Psoas muscle (tissue), 8 donors: ENCODE results near the gene PROC. TPM values are rescaled to one million over a fixed set of nuclear protein-coding genes. Genes with fewer than 3 reads are reported as not detected.

Experiments
- ATAC-seq, 4 donors: fragments of 200-7000 bp; cut with Tn5 transposase; one replicate each; pipeline ENCODE4 v1.9.1; 2020; ENCODE audit warnings: moderate library complexity in 3 of 4, mild to moderate bottlenecking in 2 of 4
- DNase-seq, 2 donors: peaks; one replicate each; pipeline ENCODE4 v3.0.0-alpha.2; 2020
- H3K27ac ChIP-seq: fragments of 200-600 bp; one replicate; pipeline ENCODE4 v1.8.0; 2022
- H3K27me3 ChIP-seq, 3 donors: fragments of 200-600 bp in 1 of 3; one replicate each; pipeline versions ENCODE4 v1.6.1 to v1.8.0; 2013 to 2022; ENCODE audit warnings: low read length in 2 of 3, mild to moderate bottlenecking in 2 of 3, moderate library complexity in 1 of 3; ENCODE audit not compliant: insufficient read depth in 3 of 3
- H3K36me3 ChIP-seq, 2 donors: fragments of 200-600 bp in 1 of 2; one replicate each; pipeline versions ENCODE4 v1.6.1 to v1.8.0; 2013 to 2022; ENCODE audit warnings: low read depth in 1 of 2, mild to moderate bottlenecking in 1 of 2, moderate library complexity in 1 of 2; ENCODE audit not compliant: insufficient read depth in 1 of 2
- H3K4me1 ChIP-seq: fragments of 200-600 bp; one replicate; pipeline ENCODE4 v1.8.0; 2022
- H3K4me3 ChIP-seq: fragments of 200-600 bp; one replicate; pipeline ENCODE4 v1.8.0; 2022; ENCODE audit warnings: mild to moderate bottlenecking
- H3K9me3 ChIP-seq: fragments of 200-600 bp; one replicate; pipeline ENCODE4 v1.8.0; 2022
- CTCF ChIP-seq: fragments of 200-600 bp; IDR thresholded peaks from one replicate; pipeline ENCODE4 v1.8.0; 2022; ENCODE audit warnings: antibody characterized with exemption
- WGBS, 3 donors: extraction: QIAGEN DNeasy Blood & Tissue Kit; methylation state at CpG; one replicate each; pipeline versions ENCODE4 v1.1.6 to v1.1.7; 2013; 5-methylcytosine and 5-hydroxymethylcytosine counted together
- intact Hi-C, 2 donors: fragments of 100-400 bp; cut with DNase I; formaldehyde crosslinking; loops; one replicate each; pipeline versions ENCODE4 v1.11.0 to v1.14.2; 2022
- polyA plus RNA-seq, 3 donors: library from polyadenylated mRNA; stranded (reverse); fragments of 200-250 nt; gene quantifications; one replicate each; pipeline ENCODE4 v1.2.3, GENCODE V29; 2013
- total RNA-seq, 4 donors: library from RNA; stranded (reverse); fragmentation: NEBNext Ultra II Directional in 2 of 4; extraction: Animal tissue kit (Norgen Biotek cat#: 25700) in 2 of 4; gene quantifications; one replicate each; pipeline versions ENCODE4 v1.2.1 to v1.2.4, GENCODE V29; 2021 to 2023
- donor health status: healthy with polysubstance abuse.
- donor health status: DM: no; HTN: no; CAD: no; lungs with moderate emphysema.
- donor health status: Bipolar disorder and iron deficiency.
- donor health status: healthy.
- donor health status: DM: yes; HTN: yes; CAD: no.
- donor health status: DM: no; HTN: no; CAD: no.
- donor health status: DM: no; HTN: no; CAD: no.
- donor health status: DM: yes; HTN: yes; CAD: no.

The PROC gene
- total and polyA plus RNA-seq, 7 donors = 0.05 to 0.60 TPM; not detected in 5

DNA sequence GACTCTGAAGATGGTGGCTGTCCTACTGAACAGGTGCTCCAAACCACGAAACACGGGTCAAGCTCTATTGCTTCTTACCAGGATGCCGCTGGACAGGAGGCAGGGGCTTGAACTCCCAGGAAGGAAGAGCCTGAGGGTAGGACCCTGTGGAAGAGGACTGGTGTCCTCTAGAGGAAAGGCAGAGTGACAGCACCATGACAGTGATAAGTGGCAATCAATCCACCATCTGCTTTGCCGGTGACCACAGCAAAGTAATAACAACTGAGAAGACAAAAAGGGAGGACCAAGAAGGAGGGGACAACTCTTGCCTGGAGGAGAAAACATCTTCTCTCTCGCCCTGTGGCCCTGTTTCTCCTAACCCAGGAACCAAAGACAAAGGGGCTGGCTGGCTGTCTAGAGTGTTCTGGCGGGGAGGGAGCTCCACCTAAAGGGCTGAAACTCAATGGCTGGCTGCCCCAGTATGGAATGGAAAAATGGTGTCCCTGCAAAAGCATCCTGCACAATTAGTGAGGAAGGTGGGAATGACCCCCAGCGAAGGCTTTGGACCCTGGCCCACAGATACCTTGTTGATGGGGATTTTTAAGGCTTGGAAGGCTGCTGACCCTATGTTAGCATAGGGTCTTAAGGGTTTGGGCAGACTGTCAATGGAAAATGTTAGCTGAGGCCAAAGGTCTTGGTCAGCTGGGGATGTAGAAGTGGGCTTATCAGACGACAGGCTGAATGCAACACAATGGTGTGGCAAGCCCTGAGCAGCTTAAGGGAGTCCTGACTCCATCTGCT is 35.4 kb downstream of the PROC start:
- no peaks in the 10 kb centered on the region for H3K4me1 ChIP-seq
- ATAC-seq = no peak
- DNase-seq = no peak
- H3K27ac ChIP-seq = no peak overlapping the region
- peak; percentile 18 for TF ChIP-seq CTCF
- intact Hi-C loops = no loop called here
- H3K27me3 ChIP-seq = no peaks in the 10 kb centered on the region
- WGBS, 3 donors = 82 to 92% (median 86%) methylated on average over 8 of the region's 8 CpGs
- peaks cover 0 to 15% of the 10 kb centered on the region in 2 donors for H3K36me3 ChIP-seq
- H3K9me3 ChIP-seq = no peaks in the 10 kb centered on the region
- H3K4me3 ChIP-seq = no peak overlapping the region

GRCh38 chr2:127454595-127455565 is 36.7 kb downstream of the PROC start:
- Histone ChIP-seq H3K9me3 (no peaks in the 10 kb centered on the region), H3K4me3 (no peak overlapping the region), H3K4me1 (no peaks in the 10 kb centered on the region), H3K27ac (no peak overlapping the region), H3K36me3 (peaks cover 0 to 13% of the 10 kb centered on the region in 2 donors), H3K27me3 (no peaks in the 10 kb centered on the region)
- intact Hi-C loops = no loop called here
- WGBS, 3 donors = 85 to 92% (median 88%) methylated on average over 19 of the region's 19 CpGs
- ATAC-seq (no peak), DNase-seq (no peak)
- no peak for TF ChIP-seq CTCF

- TF ChIP-seq CTCF = no peak
- 81 to 83% (median 82%) methylated on average over 13 of the region's 13 CpGs for WGBS, 3 donors
- Histone ChIP-seq H3K27ac (no peak overlapping the region), H3K4me1 (no peaks in the 10 kb centered on the region), H3K27me3 (no peaks in the 10 kb centered on the region), H3K9me3 (no peaks in the 10 kb centered on the region), H3K4me3 (no peak overlapping the region), H3K36me3 (peaks cover 0 to 18% of the 10 kb centered on the region in 2 donors)
- intact Hi-C loops = no loop called here
- no peak for ATAC-seq
- no peak for DNase-seq
Observed at GRCh38 chr2:127455566-127456493, 37.6 kb downstream of the PROC start.

DNA sequence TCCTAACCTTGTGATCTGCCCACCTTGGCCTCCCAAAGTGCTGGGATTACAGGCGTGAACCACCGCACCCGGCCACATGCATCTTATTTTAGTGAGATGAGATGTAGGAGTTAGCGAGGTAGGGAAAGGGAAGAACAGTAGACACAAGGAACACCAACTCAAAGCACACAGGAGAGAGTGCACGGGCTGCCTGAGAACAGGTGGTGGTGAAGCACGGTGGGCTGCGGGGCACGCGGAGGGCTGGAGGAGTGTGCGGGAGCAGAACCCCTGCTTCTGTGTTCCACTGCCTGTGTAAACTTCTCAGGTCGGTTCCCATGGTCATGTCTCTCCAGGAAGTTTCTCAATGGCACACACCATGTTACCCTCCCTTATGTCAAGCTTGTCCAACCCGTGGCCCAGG is 38.7 kb downstream of the PROC start:
- H3K9me3 ChIP-seq = no peaks in the 10 kb centered on the region
- WGBS, 3 donors = 95 to 99% (median 96%) methylated on average over 12 of the region's 12 CpGs
- peaks cover 0 to 21% of the 10 kb centered on the region in 2 donors for H3K36me3 ChIP-seq
- no peak for TF ChIP-seq CTCF
- H3K27ac ChIP-seq = no peak overlapping the region
- no peaks in the 10 kb centered on the region for H3K27me3 ChIP-seq
- ATAC-seq (no peak), DNase-seq (no peak)
- intact Hi-C loops = no loop called here
- no peaks in the 10 kb centered on the region for H3K4me1 ChIP-seq
- no peak overlapping the region for H3K4me3 ChIP-seq
